ENCODE data around the gene NTSR2.

GRCh38 chr2:11642972-11643371 lies 27.0 kb downstream of the NTSR2 start:
- no peak for TF ChIP-seq POLR2AphosphoS5 (IDR thresholded peaks at IDR 0.05)
- TF ChIP-seq CTCF (IDR thresholded peaks at IDR 0.05) = no peak
- TF ChIP-seq POLR2A (IDR thresholded peaks at IDR 0.05) = no peak
